C4-2B (cell line): ENCODE measurements around the gene CFAP97D1.

Experiments
- ZFX ChIP-seq: fragments of 450-650 bp; IDR thresholded peaks from 2 replicates; pipeline ENCODE4 v1.6.1; 2017
- TF ChIP-seq, protein P1 (sequence below): fragments of 450-650 bp; conservative IDR thresholded peaks from 2 replicates; pipeline ENCODE4 v1.5.1; 2017; ENCODE audit warnings: mild to moderate bottlenecking

DNA sequence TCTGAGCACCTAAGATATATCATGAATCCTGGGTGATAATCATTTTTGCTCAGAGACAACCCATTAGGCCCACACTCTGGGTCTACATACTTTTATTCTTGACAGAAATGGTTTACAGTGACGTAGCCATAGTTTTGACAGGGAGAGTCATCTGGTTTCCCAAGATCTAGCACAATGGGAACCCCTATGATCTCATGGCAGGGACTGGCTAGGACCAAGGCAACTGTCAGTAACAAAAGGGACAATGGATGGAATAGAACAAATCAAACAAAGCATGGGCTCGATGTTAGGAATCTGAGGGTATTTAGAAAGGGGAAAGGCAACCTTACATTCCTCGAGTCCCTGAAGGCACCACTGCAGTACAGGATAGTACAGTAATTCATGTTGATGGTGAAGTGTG lies 20.5 kb downstream of the CFAP97D1 start:
- TF ChIP-seq, protein P1, sequence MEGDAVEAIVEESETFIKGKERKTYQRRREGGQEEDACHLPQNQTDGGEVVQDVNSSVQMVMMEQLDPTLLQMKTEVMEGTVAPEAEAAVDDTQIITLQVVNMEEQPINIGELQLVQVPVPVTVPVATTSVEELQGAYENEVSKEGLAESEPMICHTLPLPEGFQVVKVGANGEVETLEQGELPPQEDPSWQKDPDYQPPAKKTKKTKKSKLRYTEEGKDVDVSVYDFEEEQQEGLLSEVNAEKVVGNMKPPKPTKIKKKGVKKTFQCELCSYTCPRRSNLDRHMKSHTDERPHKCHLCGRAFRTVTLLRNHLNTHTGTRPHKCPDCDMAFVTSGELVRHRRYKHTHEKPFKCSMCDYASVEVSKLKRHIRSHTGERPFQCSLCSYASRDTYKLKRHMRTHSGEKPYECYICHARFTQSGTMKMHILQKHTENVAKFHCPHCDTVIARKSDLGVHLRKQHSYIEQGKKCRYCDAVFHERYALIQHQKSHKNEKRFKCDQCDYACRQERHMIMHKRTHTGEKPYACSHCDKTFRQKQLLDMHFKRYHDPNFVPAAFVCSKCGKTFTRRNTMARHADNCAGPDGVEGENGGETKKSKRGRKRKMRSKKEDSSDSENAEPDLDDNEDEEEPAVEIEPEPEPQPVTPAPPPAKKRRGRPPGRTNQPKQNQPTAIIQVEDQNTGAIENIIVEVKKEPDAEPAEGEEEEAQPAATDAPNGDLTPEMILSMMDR, result no peak
- TF ChIP-seq ZFX, result no peak
